Stimulated activated CD4-positive, alpha-beta T cell treated with anti-CD3 and anti-CD28 coated beads, TNF-alpha, amount 100 ng/mL, for 4 hours (primary cell): Measurements from ENCODE around the gene MKS1.

Source experiments
- DNase-seq, 3 experiments: peaks; one replicate each; pipeline ENCODE4 v3.0.0-alpha.2; 2020; ENCODE audit warnings: low read depth in 3 of 3

MKS1 gene

GRCh38 chr17:58200024-58200633, 18.9 kb downstream of the MKS1 start:
- DNase-seq = peak; percentile 23 to 25 (median 24)

- no peak for DNase-seq
Observed at GRCh38 chr17:58196610-58197009, 22.4 kb downstream of the MKS1 start.

GRCh38 chr17:58195518-58196123, 23.4 kb downstream of the MKS1 start:
- no peak for DNase-seq

GRCh38 chr17:58193641-58194255, 25.3 kb downstream of the MKS1 start:
- no peak for DNase-seq

- DNase-seq = no peak
Observed at GRCh38 chr17:58192612-58193011, 26.4 kb downstream of the MKS1 start, which contains the start of gene EPX. Gene EPX (plus strand): TSS chr17:58192726. CDS start chr17:58192847, 121 bp downstream.

GRCh38 chr17:58191241-58191896, 27.7 kb downstream of the MKS1 start:
- DNase-seq = no peak

- DNase-seq = no peak
Observed at GRCh38 chr17:58189436-58190146, 29.5 kb downstream of the MKS1 start.

GRCh38 chr17:58187675-58188074, 31.4 kb downstream of the MKS1 start:
- DNase-seq = no peak

GRCh38 chr17:58187063-58187462, 32.0 kb downstream of the MKS1 start:
- no peak for DNase-seq

- no peak for DNase-seq
Observed at GRCh38 chr17:58186591-58186990, 32.5 kb downstream of the MKS1 start.

- DNase-seq = no peak
Observed at GRCh38 chr17:58184986-58185761, 33.9 kb downstream of the MKS1 start.

- no peak for DNase-seq
Observed at GRCh38 chr17:58184308-58184985, 34.6 kb downstream of the MKS1 start.

- DNase-seq = no peak
Observed at GRCh38 chr17:58183514-58183913, 35.5 kb downstream of the MKS1 start.

GRCh38 chr17:58181796-58182195, 37.3 kb downstream of the MKS1 start:
- no peak for DNase-seq

- DNase-seq = no peak
Observed at GRCh38 chr17:58176200-58176599, 42.9 kb downstream of the MKS1 start.

- DNase-seq = no peak
Observed at GRCh38 chr17:58174871-58175270, 44.2 kb downstream of the MKS1 start.

GRCh38 chr17:58172369-58173071, 46.5 kb downstream of the MKS1 start:
- DNase-seq = peak in 1 of 3 experiments; percentile 27

GRCh38 chr17:58170622-58171021, 48.4 kb downstream of the MKS1 start:
- DNase-seq = no peak

GRCh38 chr17:58166682-58167081, 52.4 kb downstream of the MKS1 start, which contains the start of gene OR4D2:
Gene OR4D2 (plus strand): TSS chr17:58166982. CDS start chr17:58169656, 2,674 bp downstream.
- no peak for DNase-seq

GRCh38 chr17:58165981-58166380, 53.1 kb downstream of the MKS1 start:
- no peak for DNase-seq
